Measurements from ENCODE around the gene MAK. TPM values are rescaled to one million over a fixed set of nuclear protein-coding genes. Genes with fewer than 3 reads are reported as not detected.

Gene MAK
- total RNA-seq, 4 donors from 2014 or later: 0.33 to 0.34 TPM; not detected in 2

GRCh38 chr6:10793035-10793434 lies 45.3 kb downstream of the MAK start:
- TF ChIP-seq CTCF (IDR thresholded peaks at IDR 0.05; ENCODE audit: low read depth): no peak

- no peak for TF ChIP-seq CTCF (IDR thresholded peaks at IDR 0.05; ENCODE audit: low read depth)
Measured at GRCh38 chr6:10792101-10792500, 46.2 kb downstream of the MAK start.

GRCh38 chr6:10791673-10792072 lies 46.7 kb downstream of the MAK start:
- TF ChIP-seq CTCF (IDR thresholded peaks at IDR 0.05; ENCODE audit: low read depth): no peak

GRCh38 chr6:10779076-10779475 lies 59.3 kb downstream of the MAK start:
- TF ChIP-seq CTCF (IDR thresholded peaks at IDR 0.05; ENCODE audit: low read depth): no peak

- TF ChIP-seq CTCF (IDR thresholded peaks at IDR 0.05; ENCODE audit: low read depth): no peak
Measured at GRCh38 chr6:10778230-10778629, 60.1 kb downstream of the MAK start.

- no peak for TF ChIP-seq CTCF (IDR thresholded peaks at IDR 0.05; ENCODE audit: low read depth)
Measured at GRCh38 chr6:10771371-10771894, 66.9 kb downstream of the MAK start.

- TF ChIP-seq CTCF (IDR thresholded peaks at IDR 0.05; ENCODE audit: low read depth): no peak
Measured at GRCh38 chr6:10769419-10769818, 68.9 kb downstream of the MAK start.
